ENCODE data around the gene HLA-A. TPM values are rescaled to one million over a fixed set of nuclear protein-coding genes. Genes with fewer than 3 reads are reported as not detected.

Gene HLA-A
- total RNA-seq, 4 donors from 2014 or later, result 160 to 722 (median 625) TPM

GRCh38 chr6:29917857-29918256, 24.5 kb upstream of the HLA-A start:
- Histone ChIP-seq H3K9me3 (no peaks in the 10 kb centered on the region), H3K36me3 (no peaks in the 10 kb centered on the region), H3K4me1 (no peaks in the 10 kb centered on the region), H3K27ac (no peak overlapping the region), H3K27me3 (no peaks in the 10 kb centered on the region), H3K4me3 (no peak overlapping the region)
- no peak for DNase-seq
- TF ChIP-seq CTCF (IDR thresholded peaks at IDR 0.05), result no peak
- TF ChIP-seq POLR2A (IDR thresholded peaks at IDR 0.05), result no peak
- intact Hi-C loops (cut with DNase I; ENCODE audit: low total_unique reads), result no loop called here

GRCh38 chr6:29919506-29920445, 22.6 kb upstream of the HLA-A start:
- DNase-seq, result no peak
- H3K36me3 ChIP-seq, result no peaks in the 10 kb centered on the region
- no peaks in the 10 kb centered on the region for H3K27me3 ChIP-seq
- no peaks in the 10 kb centered on the region for H3K4me1 ChIP-seq
- no peak overlapping the region for H3K27ac ChIP-seq
- no peak overlapping the region for H3K4me3 ChIP-seq
- intact Hi-C loops (cut with DNase I; ENCODE audit: low total_unique reads), result no loop called here
- no peak for TF ChIP-seq POLR2A (IDR thresholded peaks at IDR 0.05)
- no peak for TF ChIP-seq CTCF (IDR thresholded peaks at IDR 0.05)
- H3K9me3 ChIP-seq, result no peaks in the 10 kb centered on the region

GRCh38 chr6:29924287-29924686, 18.0 kb upstream of the HLA-A start:
- H3K36me3 ChIP-seq, result no peaks in the 10 kb centered on the region
- intact Hi-C loops (cut with DNase I; ENCODE audit: low total_unique reads), result no loop called here

GRCh38 chr6:29924731-29925130, 17.6 kb upstream of the HLA-A start:
- no peak overlapping the region for H3K4me3 ChIP-seq
- intact Hi-C loops (cut with DNase I; ENCODE audit: low total_unique reads), result no loop called here
- H3K27ac ChIP-seq, result no peak overlapping the region
- no peaks in the 10 kb centered on the region for H3K9me3 ChIP-seq
- TF ChIP-seq POLR2A (IDR thresholded peaks at IDR 0.05) (no peak), CTCF (IDR thresholded peaks at IDR 0.05) (no peak)
- no peak for DNase-seq
- no peaks in the 10 kb centered on the region for H3K27me3 ChIP-seq
- H3K36me3 ChIP-seq, result no peaks in the 10 kb centered on the region
- H3K4me1 ChIP-seq, result no peaks in the 10 kb centered on the region

More at GRCh38 chr6:29924287-29924686, 18.0 kb upstream of the HLA-A start:
- TF ChIP-seq POLR2A (IDR thresholded peaks at IDR 0.05), result no peak
- no peak for TF ChIP-seq CTCF (IDR thresholded peaks at IDR 0.05)
- Histone ChIP-seq H3K9me3 (no peaks in the 10 kb centered on the region), H3K27me3 (no peaks in the 10 kb centered on the region), H3K4me3 (no peak overlapping the region), H3K27ac (no peak overlapping the region), H3K4me1 (no peaks in the 10 kb centered on the region)
- DNase-seq, result no peak

- Histone ChIP-seq H3K36me3 (no peaks in the 10 kb centered on the region), H3K4me3 (no peak overlapping the region), H3K27me3 (no peaks in the 10 kb centered on the region), H3K4me1 (no peaks in the 10 kb centered on the region), H3K27ac (no peak overlapping the region), H3K9me3 (no peaks in the 10 kb centered on the region)
- TF ChIP-seq CTCF (IDR thresholded peaks at IDR 0.05), result no peak
- no peak for TF ChIP-seq POLR2A (IDR thresholded peaks at IDR 0.05)
- DNase-seq, result no peak
- intact Hi-C loops (cut with DNase I; ENCODE audit: low total_unique reads), result no loop called here
Observed at GRCh38 chr6:29925321-29925720, 17.0 kb upstream of the HLA-A start.
